NCI-H2081 (cell line): Measurements from ENCODE around the gene COX7C.
"Not testable (repeated sequence)": the region's sequence is repeated elsewhere in the genome, so short reads cannot be mapped to it uniquely, and the experiment has no call there.

Source experiments
- DNase-seq, 2 experiments: peaks; one replicate each; lab custom pipeline; 2025; lab: John Stamatoyannopoulos, UW

COX7C gene

DNA sequence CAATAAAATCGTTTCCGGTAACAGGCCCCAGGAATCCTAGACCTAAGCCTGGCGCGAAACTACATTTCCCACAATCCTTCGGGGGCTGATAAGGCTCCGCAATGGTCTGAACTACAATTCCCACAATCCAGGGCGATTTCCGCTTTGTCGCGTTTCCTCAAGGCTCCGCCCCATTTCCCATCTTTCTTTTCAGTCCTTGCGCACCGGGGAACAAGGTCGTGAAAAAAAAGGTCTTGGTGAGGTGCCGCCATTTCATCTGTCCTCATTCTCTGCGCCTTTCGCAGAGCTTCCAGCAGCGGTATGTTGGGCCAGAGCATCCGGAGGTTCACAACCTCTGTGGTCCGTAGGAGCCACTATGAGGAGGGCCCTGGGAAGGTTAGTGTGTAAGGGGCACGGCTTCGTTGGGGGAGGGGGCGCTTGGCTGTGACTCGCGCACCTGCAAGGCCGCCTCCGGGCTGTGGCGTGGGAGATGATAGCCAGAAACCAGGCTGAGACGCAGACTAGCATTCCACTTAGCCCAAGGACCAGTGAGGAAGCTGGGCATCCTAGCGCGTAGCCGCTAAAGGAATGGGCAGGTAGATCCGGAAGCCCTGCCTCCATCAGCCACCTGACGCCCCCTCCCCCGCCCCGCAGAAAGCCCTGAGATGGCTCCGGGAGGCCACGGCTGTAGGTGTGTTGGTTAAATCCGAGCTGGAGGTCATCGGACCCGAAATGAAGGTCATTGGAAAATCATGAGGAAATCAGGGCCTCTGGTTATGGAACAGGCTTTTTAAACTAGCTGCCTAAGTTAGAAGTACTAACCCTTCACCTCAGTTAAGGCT lies at the start of gene COX7C:
TSS of gene COX7C (plus strand) at position 186 of the 821 bp plus-strand sequence. CDS start at position 301, 115 bp downstream.
- DNase-seq = peak; percentile 93 to 96

- not testable (repeated sequence) for DNase-seq
Measured at GRCh38 chr5:86569522-86570426, 48.0 kb upstream of the COX7C start.

- no peak for DNase-seq
Measured at GRCh38 chr5:86570427-86571083, 47.2 kb upstream of the COX7C start.

DNA sequence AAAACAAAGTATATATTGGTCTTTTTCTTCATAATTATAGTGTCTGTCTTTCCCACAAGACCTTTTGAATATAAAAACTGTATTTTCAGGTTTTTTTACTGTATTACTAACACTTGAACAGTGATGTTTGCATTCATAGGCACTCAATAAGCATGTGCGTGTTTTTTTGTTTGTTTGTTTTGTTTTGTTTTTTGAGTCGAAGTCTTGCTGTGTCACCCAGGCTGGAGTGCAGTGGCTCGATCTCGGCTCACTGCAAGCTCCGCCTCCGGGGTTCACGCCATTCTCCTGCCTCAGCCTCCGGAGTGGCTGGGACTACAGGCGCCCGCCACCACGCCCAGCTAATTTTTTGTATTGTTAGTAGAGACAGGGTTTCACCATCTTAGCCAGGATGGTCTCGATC lies 46.6 kb upstream of the COX7C start:
- DNase-seq = not testable (repeated sequence)

GRCh38 chr5:86572825-86573517 lies 44.8 kb upstream of the COX7C start:
- DNase-seq = no peak

DNA sequence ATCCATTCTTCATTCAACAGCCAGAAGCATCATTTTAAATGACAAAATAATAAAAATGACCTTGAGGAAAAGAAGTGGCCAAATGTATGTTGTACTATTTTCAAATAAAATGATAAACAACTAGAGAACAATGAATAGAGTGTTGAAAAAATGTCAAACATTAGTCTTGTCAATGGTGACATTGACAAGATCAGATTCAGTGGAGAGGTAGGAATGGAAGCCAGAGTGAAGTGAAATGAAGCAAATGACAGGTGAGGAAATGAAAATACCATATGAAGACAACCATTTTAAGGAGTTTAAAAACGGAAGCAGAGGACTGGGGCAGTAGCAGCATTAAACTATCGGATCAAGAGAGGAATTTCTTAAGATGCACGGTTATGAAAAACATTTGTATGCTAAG lies 38.2 kb upstream of the COX7C start:
- DNase-seq = no peak

- no peak for DNase-seq
Measured at GRCh38 chr5:86596476-86596875, 21.3 kb upstream of the COX7C start.

DNA sequence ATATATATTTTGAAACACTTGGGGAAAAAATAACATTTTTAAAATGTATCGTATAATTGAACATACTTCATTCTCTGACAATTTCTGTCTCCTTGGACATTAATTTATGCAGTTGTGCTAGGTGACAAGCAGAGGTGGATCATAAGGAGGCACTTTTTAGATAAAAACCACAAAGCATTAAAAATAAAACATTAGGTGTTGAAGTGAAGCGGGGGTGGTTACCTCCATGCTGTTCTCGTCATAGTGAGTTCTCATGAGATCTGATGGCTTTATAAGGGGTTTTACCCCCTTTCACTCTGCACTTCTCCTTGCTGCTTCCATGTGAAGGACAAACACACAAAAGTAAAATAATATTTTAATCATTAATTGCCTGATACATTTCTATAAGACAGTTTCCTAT lies 11.9 kb upstream of the COX7C start:
- no peak for DNase-seq

DNA sequence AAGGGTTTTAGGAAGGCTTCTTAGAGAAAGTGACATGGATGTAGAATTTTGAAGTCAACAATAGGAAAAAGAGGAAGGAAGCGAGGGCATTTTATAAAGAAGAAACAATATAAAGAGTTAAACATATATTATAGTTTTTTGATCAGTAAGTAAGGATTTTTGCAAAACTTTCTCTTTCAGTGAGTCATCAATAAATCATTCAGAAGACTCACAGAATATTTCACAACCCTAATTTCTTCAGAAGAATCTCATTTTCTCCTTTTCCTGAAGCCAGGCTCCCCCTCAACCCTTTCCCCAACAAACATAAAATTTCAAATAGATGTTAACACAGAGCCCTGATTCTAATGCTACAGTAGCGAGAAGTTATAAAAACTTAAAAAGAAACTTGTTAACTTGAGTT lies 4.3 kb upstream of the COX7C start:
- no peak for DNase-seq

DNA sequence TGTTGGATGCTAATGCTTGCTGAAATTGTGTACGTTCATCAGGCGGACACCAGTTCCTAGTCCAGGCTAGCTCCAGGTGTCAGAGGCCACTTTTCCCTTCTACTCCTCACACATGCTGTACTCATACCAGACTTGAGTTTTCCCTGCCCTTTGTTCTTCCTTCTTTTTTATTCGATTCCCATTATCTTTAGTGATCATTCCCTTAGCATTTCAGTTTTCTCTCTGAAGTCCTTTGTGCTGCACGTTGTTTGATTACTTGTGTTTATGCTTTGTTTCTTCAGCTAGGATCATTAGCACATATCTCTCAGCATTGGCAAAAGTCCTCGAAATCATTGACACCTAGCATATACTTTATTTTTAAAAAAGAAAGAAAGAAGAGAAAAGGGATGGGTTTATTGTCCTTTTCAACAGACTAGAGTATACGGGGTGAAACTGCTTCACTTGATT lies 409 bp upstream of the COX7C start:
- DNase-seq = no peak

- DNase-seq = no peak
Measured at GRCh38 chr5:86623785-86624483, 6.2 kb downstream of the COX7C start.

GRCh38 chr5:86625148-86625547 lies 7.4 kb downstream of the COX7C start:
- DNase-seq = no peak

DNA sequence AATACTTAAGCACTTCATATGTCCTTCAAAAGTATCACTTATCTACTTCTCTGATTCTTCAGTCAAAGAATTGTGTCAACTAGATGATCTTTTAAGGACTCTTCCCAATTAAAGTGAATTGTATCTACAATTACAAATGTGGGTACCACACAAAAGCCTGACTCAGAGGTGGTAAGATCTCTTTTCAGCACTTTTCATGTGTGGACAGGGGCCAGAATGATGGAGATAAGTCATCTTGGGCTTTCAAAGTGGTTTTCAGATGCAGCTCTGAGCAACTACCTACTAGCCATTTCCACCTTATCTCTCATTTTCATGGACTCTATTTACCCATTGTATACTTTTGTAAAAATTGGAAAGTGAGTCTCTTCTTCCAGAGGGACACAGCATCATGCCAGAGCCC lies 8.4 kb downstream of the COX7C start:
- no peak for DNase-seq

DNA sequence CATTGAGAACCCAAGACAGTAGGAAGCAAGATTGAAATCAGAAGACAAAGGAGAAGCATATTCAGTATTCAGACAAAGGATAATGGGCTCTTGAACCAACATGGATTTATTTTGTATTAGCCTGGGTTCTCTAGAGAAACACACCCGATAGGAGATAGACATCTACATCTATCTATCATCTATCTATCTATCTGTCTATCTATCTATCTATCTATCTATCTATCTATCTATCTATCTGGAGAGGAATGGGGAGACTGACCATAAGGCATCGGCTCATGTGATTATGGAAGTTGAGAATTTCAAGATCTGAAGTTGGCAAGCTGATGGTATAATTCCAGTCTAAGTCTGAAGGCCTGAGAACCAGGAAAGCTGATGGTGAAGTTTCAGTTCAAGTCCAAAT lies 13.4 kb downstream of the COX7C start:
- DNase-seq = no peak

DNA sequence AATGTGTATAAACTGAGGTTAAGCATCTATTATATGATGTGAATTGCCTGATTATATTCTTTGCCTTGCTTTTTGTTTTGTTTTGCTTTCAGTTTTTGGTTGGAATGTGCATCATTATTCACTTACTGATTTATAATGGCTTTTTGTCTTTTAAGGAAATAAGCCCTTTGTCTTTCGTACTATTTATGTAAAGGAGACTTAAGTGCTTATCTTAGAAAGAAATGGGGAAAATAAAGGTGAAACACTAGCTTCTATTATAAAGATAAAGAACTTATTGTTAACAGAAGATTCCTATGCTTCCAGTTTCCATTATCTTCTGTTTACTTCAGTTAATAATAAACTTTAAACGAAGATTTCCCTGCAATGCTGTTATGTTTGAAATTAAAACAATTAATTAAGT lies 23.3 kb downstream of the COX7C start:
- DNase-seq = no peak

GRCh38 chr5:86644843-86645242 lies 27.1 kb downstream of the COX7C start:
- no peak for DNase-seq

DNA sequence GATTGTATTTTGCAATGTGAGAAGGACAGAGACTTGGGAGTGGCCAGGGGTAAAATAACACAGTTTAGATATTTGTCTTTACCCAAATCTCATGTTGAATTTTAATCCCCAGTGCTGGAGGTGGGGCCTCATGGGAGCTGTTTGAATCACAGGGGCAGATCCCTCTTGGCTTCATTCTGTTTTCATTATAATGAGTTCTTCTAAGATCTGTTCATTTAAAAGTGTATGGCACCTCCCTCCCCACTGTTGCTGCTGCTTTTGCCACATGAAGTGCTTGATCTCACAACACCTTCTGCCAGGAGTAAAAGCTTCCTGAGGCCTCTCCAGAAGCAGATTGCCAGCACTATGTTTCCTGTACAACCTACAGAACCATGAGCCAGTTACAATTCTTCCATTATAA lies 28.1 kb downstream of the COX7C start:
- no peak for DNase-seq

DNA sequence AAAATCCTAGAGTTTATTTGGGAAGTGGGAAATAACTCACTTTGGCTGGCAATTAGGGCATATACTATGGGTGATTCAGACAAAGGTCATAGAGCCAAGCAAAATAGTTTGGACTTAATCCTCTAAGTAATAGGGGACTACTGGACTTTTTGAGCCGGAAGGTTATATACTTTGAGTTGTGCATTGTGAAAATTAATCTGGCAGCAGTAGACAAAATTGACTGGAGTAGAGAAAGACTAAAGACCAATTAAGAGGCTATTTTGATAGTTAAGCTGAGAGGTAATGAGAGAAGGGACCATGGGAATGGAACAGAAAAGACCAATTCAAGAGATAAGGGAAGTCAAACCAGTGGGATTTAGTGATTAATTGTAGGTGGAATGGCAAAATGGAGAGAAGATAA lies 28.9 kb downstream of the COX7C start:
- DNase-seq = no peak

GRCh38 chr5:86649832-86650505 lies 32.2 kb downstream of the COX7C start:
- DNase-seq = no peak

GRCh38 chr5:86660771-86661170 lies 43.0 kb downstream of the COX7C start:
- not testable (repeated sequence) for DNase-seq

GRCh38 chr5:86664173-86664572 lies 46.4 kb downstream of the COX7C start:
- no peak for DNase-seq
